HG02943 (cell line): ENCODE measurements around the gene FCRL6.

Experiments used
- ATAC-seq: cut with Tn5 transposase; IDR thresholded peaks from one replicate; pipeline ENCODE4 v1.9.1; 2021; ENCODE audit warnings: mild to moderate bottlenecking, low read depth, moderate library complexity; ENCODE audit not compliant: unreplicated experiment

The FCRL6 gene

DNA sequence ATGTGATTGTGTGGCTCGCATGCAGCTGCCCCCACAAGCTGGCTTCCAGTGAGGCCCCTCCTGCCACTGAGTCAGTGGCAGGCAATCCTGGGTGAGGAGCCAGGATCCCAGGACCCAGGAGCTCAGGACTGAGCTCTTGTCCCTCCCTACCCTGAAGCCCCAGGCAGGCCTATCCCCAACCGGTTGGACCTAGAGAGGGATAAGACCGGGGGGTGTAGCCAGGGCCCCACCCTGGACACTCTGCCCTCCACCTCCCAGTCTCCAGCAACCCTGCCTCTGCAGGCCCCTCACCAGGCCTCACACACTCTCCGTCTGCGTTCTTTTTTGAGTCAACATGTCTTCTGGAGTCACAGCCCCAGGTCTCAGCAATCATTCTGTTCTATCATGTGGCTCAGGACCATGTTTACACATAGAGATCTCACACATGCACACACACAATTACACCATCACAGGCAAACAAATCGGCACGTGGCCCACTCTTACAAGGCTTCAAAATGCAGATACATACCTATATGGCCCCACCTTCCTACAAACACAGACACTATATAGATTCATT lies 57.7 kb downstream of the FCRL6 start:
- ATAC-seq, result no peak

DNA sequence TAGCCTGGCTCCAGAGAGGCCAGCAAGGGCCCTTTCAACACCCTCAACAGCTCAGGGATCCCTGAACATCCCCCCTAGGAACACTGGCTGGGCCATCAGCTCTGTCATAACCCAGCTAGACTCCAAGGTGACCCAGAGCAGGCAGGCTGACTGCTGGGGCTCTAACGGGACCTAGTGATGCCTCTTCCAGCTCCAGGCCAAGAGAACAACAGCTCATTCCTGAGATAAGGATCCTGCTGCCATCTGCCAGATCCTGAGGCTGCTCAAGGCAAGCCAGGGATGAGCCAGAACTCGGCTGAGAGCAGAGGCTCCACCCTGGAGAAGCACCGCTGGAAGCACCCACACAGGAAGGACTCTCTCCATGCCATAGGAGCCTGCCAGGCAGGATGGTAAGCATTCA lies 58.3 kb downstream of the FCRL6 start:
- no peak for ATAC-seq

DNA sequence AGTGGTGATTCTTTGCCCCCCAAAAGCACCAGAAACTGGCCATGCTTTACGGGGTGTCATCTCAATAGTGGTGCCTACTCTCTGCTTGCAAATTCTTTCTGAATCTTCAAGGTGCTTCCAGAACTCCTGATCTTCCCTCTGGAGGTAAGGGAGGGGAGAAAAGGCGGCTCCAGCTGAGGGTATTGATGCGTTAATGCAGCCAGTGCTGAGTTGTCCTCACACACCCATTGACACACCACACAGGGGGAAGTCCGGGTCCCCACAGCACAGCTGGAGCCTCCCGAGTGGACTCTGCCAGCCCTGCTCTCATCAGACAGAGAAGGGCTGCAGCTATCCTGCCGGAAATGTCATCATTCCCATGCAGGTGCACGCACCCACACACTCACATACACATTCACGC lies 59.1 kb downstream of the FCRL6 start:
- no peak for ATAC-seq

DNA sequence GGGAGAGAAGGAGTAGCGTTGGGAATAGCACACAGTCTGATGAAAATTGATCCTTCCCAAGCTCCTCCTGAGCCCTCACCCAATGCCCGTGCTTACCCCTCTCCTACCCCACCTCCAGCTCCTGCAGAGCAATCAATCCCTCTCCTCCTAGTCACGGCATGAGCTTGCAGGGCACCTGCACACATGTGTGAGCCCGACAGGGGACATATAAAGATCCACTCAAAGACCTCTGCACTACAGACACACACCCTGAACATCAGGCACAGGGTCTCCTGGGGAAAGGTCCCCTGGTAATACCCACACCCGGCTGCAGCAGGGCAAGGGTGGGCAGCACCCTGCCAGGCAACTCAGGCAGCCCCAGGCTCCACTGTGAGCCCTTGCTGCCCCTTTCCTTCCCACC lies 59.9 kb downstream of the FCRL6 start:
- no peak for ATAC-seq

DNA sequence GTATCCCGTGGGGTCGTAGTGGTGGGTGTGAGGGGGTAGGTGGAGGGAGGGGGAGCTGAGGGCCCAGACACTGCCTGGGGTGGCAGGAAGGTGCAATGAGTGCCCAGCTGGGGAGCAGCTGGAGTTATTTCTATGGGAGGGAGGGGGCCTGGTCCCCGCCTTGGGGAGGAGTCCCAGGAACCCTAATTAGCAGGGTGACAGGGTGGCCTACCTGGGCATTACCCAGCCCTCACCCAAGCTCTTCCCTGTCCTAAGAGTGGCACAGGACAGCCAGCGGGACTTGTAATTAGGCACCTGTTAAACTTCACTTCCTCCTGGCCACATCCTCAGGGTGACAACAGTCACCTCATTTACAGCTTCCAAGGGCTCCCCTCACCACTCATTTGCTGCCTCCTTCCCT lies 60.4 kb downstream of the FCRL6 start, which contains the start of gene VSIG8:
Gene VSIG8 (minus strand): TSS at position 101 of the 400 bp plus-strand sequence. CDS start 136 bp downstream, outside the sequence.
- no peak for ATAC-seq

DNA sequence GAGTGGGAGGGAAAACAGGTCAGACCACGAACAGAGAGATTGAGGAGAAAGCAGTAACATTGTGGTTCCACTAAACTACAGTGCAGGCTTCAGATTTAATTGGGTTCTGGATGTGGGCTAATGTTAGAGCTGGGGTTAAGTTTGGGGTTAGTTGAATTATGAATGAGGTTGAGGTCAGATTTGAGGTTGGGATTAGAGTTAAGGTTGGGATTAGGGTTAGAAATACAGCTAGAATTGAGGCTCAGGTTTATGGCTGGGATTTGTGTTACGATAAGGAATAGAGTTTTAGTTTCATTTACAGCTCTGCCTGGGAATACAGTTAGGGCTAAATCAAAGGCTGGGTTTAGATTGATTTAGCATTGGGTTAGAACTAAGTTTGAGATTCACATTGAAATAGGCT lies 62.1 kb downstream of the FCRL6 start:
- ATAC-seq, result no peak
